ENCODE results near the gene FOXP3.

Gene FOXP3

GRCh38 chrX:49247346-49247745, 17.2 kb downstream of the FOXP3 start:
- DNase-seq (ENCODE audit: low spot score), result no peak
- no peak overlapping the region for H3K27ac ChIP-seq
- TF ChIP-seq CTCF (conservative IDR thresholded peaks at IDR 0.05; ENCODE audit: low read depth), result no peak
- ChIA-PET POLR2A (ENCODE audit: low non-redundant PET) (no interaction called here), CTCF (no interaction called here)

DNA sequence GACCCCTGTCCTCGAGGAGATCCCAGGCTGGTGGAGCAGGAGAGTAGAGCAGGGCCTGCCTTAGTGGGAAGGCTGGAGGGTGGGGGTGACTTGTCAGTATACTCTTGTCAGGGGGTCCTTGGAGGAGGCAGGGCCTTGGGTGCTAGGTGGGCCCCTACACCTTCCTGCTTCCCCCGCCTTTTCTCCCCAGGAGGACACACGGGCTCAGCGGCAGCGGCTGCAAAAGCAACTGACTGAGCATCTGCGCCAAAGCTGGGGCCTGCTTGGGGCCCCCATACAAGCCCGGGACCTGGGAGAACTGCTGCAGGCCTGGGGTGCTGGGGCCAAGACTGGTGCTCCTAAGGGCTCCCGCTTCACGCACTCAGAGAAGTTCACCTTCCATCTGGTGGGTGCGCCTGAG, 18.0 kb downstream of the FOXP3 start:
- POLR2A ChIA-PET (ENCODE audit: low non-redundant PET), result no interaction called here

GRCh38 chrX:49244207-49244606, 20.3 kb downstream of the FOXP3 start:
- no peak for TF ChIP-seq CTCF (conservative IDR thresholded peaks at IDR 0.05; ENCODE audit: low read depth)
- ChIA-PET CTCF (no interaction called here), POLR2A (ENCODE audit: low non-redundant PET) (no interaction called here)

More for the DNA sequence above, 18.0 kb downstream of the FOXP3 start:
- no peak overlapping the region for H3K27ac ChIP-seq
- no peak for DNase-seq (ENCODE audit: low spot score)
- CTCF ChIA-PET, result no interaction called here
- TF ChIP-seq CTCF (conservative IDR thresholded peaks at IDR 0.05; ENCODE audit: low read depth), result no peak

GRCh38 chrX:49243166-49243565, 21.3 kb downstream of the FOXP3 start:
- TF ChIP-seq CTCF (conservative IDR thresholded peaks at IDR 0.05; ENCODE audit: low read depth), result no peak
- DNase-seq (ENCODE audit: low spot score), result no peak
- ChIA-PET POLR2A (ENCODE audit: low non-redundant PET) (no interaction called here), CTCF (no interaction called here)
- peak overlapping the region; percentile 19 for H3K27ac ChIP-seq

More at GRCh38 chrX:49244207-49244606, 20.3 kb downstream of the FOXP3 start:
- DNase-seq (ENCODE audit: low spot score), result no peak
- no peak overlapping the region for H3K27ac ChIP-seq

GRCh38 chrX:49242545-49243066, 21.9 kb downstream of the FOXP3 start:
- ChIA-PET CTCF (no interaction called here), POLR2A (ENCODE audit: low non-redundant PET) (no interaction called here)
- peak; percentile 3 for DNase-seq (ENCODE audit: low spot score)
- no peak for TF ChIP-seq CTCF (conservative IDR thresholded peaks at IDR 0.05; ENCODE audit: low read depth)
- H3K27ac ChIP-seq, result peak overlapping the region; percentile 19

DNA sequence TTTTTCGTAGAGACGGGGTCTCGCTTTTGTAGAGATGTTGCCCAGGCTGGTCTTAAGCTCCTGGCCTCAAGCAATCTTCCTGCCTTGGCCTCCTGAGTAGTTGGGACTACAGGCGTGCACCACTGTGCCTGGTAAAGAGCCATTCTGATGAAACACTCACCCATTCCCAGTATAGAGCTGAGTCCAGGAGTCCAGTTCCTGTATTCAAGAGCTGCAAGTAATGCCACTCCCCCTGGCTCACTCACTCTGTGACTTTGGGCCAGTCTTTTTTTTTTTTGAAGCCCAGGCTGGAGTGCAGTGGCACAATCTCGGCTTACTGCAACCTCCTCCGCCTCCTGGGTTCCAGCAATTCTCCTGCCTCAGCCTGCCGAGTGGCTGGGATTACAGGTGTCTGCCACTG, 25.8 kb downstream of the FOXP3 start:
- TF ChIP-seq CTCF (conservative IDR thresholded peaks at IDR 0.05; ENCODE audit: low read depth), result no peak
- no peak for DNase-seq (ENCODE audit: low spot score)
- POLR2A ChIA-PET (ENCODE audit: low non-redundant PET), result interaction anchor here (0.5 kb wide), 1 partner anchor 70 kb away, joined by 6 read pairs; no protein-coding TSS in a partner anchor
- CTCF ChIA-PET, result no interaction called here
- no peak overlapping the region for H3K27ac ChIP-seq
